Stimulated activated CD8-positive, alpha-beta memory T cell treated with anti-CD3 and anti-CD28 coated beads, Interleukin-15, amount 100 ng/mL, for 1 hour (primary cell): Measurements from ENCODE around the gene NAV1.
"Not testable (repeated sequence)": the region's sequence is repeated elsewhere in the genome, so short reads cannot be mapped to it uniquely, and the experiment has no call there.

Source experiments
- DNase-seq: peaks from one replicate; pipeline ENCODE4 v3.0.0-alpha.2; 2020; ENCODE audit warnings: low read depth

NAV1 gene

GRCh38 chr1:201504799-201505502 lies 34.0 kb upstream of the NAV1 start:
- DNase-seq, result no peak

DNA sequence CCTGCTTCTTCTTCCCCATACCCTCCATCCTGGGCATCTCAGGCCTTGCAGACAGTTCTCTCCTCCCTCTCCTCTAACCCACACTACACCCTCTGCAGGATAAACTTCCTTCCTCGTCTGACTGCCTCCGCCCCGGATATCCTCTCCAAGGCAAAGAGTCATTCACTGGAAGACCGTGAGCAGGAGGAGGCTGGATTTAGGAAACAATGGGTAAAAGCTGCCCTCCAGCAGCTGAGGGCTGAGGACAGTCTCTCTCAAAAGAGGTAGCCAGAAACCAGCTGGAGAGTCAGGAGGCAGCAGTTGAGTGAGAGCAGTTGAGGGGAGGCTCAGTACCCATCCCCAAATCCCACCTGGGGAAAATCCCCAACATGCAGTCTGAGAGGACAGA lies 33.4 kb upstream of the NAV1 start:
- DNase-seq, result no peak

GRCh38 chr1:201506092-201506491 lies 32.8 kb upstream of the NAV1 start:
- DNase-seq, result no peak

- peak; percentile 54 for DNase-seq
These were observed 32.2 kb upstream of the NAV1 start, which contains the start of gene CSRP1 for GRCh38 chr1:201506557-201507359. CSRP1 (minus strand) TSS chr1:201507123; CDS start chr1:201496303, 10,820 bp downstream.

GRCh38 chr1:201507360-201507675 lies 31.6 kb upstream of the NAV1 start:
- no peak for DNase-seq

DNA sequence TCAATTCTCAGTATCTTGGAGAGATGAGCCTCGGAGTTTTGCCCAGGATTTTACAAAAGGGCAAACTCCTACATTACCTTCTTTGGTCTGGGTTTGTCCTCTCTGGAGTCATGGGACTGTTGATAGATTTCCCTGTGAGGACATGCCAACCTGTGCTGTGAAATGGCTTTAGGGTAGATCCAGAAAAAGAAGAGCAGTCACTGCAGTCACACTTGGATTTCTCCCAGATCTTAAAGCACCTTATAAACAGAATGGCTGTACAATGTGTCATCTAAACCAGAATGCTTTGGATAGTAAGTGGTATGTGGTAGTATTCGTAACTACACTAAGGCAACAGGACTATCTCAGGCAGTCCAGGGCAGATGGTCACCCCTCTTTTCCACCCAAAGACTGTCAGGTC lies 30.1 kb upstream of the NAV1 start:
- DNase-seq, result no peak

DNA sequence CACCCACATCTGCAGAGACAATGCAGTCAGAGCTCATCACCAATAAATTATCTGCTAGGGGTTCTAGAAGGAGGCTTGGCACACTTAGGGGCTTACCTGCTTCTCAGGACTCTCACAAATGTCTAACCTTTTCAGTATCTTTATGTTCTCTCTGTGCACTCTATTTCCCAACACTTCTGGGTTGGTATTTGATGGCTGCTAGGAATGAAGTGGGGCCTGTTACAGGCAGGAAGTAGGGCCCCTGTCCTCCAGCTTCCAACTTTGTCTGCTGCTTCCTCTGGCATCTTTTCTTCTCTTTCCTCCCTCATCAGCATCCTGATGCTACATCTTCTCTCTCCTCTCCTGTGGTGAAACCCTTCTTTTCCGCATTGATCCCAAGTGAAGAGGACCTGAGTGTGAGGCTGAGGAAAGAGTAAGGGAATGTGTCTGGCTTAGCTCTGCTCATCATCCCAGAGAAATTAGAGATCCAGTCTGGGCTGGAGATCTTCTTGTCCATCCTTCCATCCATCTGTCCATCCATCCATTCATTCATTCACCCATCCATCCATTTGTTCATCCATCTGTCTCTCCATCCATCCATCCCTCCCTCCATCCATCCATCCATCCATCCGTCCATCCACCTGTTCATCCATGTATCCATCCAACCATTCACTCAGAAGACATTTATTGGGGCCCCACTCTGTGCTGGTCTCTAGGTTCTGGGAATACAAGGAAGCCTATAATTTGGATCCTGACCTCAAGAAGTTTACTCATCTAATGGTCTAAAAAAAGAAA lies 29.1 kb upstream of the NAV1 start:
- DNase-seq, result no peak

GRCh38 chr1:201510734-201511133 lies 28.2 kb upstream of the NAV1 start:
- DNase-seq, result no peak

GRCh38 chr1:201511396-201511940 lies 27.5 kb upstream of the NAV1 start:
- no peak for DNase-seq

- no peak for DNase-seq
These were observed 26.9 kb upstream of the NAV1 start for GRCh38 chr1:201511941-201512539.

- DNase-seq, result no peak
These were observed 25.3 kb upstream of the NAV1 start for GRCh38 chr1:201513498-201514243.

GRCh38 chr1:201514466-201514865 lies 24.5 kb upstream of the NAV1 start:
- no peak for DNase-seq

DNA sequence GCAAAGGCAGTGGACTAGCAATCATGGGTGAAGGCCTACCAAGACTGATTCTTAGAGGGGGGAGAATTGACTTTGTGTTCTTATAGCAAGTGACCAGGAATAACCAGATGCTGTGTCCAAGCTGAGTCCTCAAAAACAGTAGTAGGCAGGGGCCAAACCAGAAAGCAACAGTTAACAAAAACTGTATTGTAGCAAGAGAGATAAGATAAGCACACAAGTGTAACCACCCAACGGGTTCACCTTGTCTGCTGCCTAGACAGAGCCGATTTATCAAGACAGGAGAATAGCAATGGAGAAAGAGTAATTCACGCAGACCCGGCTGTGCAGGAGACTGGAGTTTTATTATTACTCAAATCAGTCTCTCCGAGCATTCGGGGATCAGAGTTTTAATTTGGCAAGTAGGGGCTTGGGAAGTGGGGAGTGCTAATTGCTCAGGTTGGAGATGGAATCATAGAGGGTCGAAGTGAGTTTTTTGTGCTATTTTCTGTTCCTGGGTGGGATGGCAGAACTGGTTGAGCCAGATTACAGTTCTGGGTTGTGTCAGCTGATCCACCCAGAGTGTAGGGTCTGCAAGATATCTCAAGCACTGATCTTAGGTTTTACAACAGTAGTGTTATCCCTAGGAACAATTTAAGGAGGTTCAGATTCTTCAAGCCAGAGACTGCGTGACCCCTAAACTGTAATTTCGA lies 23.7 kb upstream of the NAV1 start:
- no peak for DNase-seq

DNA sequence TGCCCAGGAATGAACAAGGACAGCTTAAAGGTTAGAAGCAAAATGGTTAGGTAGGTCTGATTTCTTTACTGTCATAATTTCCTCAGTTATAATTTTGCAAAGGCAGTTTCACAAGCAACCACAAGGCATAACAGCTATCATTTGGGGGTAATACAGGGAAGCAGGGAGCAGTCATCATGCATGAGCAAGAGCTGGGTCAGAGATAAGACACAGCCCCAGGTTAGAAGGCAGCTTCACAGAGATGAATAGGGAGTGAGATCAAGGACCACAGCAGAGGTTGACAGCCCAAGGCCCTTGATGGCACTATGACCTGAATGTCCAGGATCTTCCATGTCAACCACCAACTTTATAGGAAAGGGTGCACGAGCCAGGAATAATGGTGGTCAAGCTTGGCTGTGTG lies 23.0 kb upstream of the NAV1 start:
- no peak for DNase-seq

- DNase-seq, result no peak
These were observed 22.3 kb upstream of the NAV1 start for GRCh38 chr1:201516511-201517127.

DNA sequence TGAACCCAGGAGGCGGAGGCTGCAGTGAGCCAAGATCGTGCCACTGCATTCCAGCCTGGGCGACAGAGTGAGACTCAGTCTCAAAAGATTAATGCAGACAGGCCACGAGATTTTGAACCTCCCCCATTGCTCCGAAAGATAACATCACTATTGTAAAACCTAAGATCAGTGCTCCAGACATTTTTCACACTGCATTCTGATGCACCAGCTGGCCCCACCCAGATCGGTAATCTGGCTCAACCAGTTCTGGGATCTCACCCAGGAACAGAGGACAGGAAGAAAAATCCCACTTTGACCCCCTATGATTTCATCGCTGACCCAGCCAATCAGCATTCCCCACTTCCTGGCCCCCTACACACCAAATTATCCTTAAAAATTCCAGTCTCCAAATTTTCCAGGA lies 21.3 kb upstream of the NAV1 start:
- no peak for DNase-seq

DNA sequence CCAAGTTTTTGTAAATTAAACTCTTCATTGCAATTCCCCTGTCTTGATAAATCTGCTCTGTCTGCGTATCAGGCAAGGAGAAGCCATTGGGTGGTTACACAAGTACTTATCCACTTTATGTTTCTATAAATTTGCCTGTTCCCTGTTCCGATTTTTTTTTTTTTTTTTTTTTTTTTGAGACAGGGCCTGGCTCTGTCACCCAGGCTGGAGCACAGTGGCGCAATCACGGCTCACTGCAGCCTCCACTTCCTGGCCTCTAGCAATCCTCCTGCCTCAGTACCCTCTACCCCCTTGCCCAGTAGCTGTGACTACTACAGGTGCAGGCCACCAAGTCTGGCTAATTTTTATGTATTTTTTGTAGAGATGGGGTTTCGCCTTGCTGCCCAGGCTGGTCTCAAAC lies 20.9 kb upstream of the NAV1 start:
- DNase-seq, result no peak

DNA sequence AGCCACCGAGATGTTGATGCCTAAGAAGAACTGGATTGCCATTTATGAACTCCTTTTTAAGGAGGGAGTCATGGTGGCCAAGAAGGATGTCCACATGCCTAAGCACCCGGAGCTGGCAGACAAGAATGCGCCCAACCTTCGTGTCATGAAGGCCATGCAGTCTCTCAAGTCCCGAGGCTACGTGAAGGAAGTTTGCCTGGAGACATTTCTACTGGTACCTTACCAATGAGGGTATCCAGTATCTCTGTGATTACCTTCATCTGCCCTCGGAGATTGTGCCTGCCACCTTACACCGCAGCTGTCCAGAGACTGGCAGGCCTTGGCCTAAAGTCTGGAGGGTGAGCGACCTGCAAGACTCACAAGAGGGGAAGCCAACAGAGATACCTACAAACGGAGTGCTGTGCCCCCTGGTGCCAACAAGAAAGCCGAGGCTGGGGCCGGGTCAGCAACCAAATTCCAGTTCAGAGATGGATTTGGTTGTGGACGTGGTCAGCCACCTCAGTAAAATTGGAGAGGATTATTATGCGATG lies 18.8 kb upstream of the NAV1 start:
- not testable (repeated sequence) for DNase-seq

GRCh38 chr1:201525193-201525778 lies 13.6 kb upstream of the NAV1 start:
- DNase-seq, result no peak

DNA sequence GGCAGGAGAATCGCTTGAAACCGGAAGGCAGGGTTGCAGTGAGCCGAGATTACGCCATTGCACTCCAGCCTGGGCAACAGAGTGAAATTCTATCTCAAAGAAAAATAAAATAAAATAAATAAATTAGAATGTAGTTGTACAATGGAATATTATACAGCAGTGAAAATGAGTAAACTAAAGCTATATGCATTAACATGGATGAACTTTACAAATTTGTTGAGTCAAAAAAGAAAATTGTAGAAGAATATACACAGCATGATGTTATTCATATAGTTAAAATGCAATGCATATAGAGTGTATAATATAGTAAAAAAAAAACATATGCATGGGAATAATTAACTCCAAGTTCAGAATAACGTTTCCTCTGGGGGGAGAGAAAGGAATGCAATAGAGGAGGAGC lies 11.0 kb upstream of the NAV1 start:
- DNase-seq, result no peak
